ENCODE results near the gene PICALM. TPM values are rescaled to one million over a fixed set of nuclear protein-coding genes. Genes with fewer than 3 reads are reported as not detected.

The PICALM gene
- total and polyA plus RNA-seq, 3 donors from 2014 or later = 156 to 237 (median 217) TPM

DNA sequence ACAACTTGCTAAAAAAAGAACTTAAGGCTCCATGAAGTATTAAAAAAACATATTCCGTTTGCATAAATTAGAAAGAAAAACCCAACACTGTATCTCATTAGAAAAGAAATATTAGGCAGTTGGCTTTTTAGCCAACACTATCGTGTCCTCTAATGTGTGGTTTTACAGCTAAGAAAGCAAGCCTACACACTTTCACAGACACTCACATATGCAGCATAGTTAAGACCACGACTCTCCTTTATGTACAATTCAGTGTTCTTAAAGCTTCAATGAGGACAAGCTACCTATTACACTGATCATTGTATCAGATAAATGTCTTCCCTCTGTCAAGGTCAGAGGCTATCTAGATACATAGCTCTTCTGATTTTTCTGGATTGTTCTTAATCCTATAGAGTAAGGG is 80.1 kb downstream of the PICALM start:
- no peaks in the 10 kb centered on the region for H3K27me3 ChIP-seq
- no peaks in the 10 kb centered on the region for H3K9me3 ChIP-seq
- H3K4me1 ChIP-seq = peaks cover 11% of the 10 kb centered on the region
- peak overlapping the region in 1 of 2 donors; percentile 3 for H3K27ac ChIP-seq
- TF ChIP-seq, protein P1, sequence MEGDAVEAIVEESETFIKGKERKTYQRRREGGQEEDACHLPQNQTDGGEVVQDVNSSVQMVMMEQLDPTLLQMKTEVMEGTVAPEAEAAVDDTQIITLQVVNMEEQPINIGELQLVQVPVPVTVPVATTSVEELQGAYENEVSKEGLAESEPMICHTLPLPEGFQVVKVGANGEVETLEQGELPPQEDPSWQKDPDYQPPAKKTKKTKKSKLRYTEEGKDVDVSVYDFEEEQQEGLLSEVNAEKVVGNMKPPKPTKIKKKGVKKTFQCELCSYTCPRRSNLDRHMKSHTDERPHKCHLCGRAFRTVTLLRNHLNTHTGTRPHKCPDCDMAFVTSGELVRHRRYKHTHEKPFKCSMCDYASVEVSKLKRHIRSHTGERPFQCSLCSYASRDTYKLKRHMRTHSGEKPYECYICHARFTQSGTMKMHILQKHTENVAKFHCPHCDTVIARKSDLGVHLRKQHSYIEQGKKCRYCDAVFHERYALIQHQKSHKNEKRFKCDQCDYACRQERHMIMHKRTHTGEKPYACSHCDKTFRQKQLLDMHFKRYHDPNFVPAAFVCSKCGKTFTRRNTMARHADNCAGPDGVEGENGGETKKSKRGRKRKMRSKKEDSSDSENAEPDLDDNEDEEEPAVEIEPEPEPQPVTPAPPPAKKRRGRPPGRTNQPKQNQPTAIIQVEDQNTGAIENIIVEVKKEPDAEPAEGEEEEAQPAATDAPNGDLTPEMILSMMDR (IDR thresholded peaks at IDR 0.05) = no peak
- TF ChIP-seq POLR2A (IDR thresholded peaks at IDR 0.05) = no peak
- intact Hi-C loops (cut with DNase I; ENCODE audit: low total_unique reads) = no loop called here
- no peaks in the 10 kb centered on the region for H3K36me3 ChIP-seq (ENCODE audit: low read depth, missing control alignments)
- DNase-seq = no peak
- WGBS, 2 donors = 43 to 57% methylated on average over 3 of the region's 3 CpGs
- no peak overlapping the region for H3K4me3 ChIP-seq

DNA sequence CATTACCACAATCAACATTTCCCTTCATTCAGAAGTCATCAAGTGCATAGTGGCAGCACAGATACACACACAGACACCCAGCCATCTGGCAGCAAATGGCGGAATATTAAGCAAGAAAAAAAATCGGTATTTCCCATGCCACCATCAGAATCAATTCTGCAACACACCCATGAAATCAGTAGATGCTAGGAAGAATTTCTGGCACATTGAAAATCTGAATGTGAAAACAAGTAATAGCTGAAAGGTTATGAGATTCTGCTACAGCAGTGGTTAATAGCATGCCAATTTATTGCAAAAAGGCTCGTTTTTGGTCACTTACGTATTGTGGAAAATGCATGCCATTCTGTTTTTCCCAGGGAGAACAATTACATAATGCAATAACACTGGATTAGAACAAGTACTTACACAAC is 91.1 kb downstream of the PICALM start:
- no peaks in the 10 kb centered on the region for H3K9me3 ChIP-seq
- no peak overlapping the region for H3K4me3 ChIP-seq
- no peak for DNase-seq
- 66 to 83% methylated on average over 4 of the region's 4 CpGs for WGBS, 2 donors
- H3K27me3 ChIP-seq = no peaks in the 10 kb centered on the region
- H3K4me1 ChIP-seq = peaks cover 12% of the 10 kb centered on the region
- TF ChIP-seq, protein P1 (IDR thresholded peaks at IDR 0.05) = no peak
- TF ChIP-seq POLR2A (IDR thresholded peaks at IDR 0.05) = no peak
- H3K27ac ChIP-seq = no peak overlapping the region
- H3K36me3 ChIP-seq (ENCODE audit: low read depth, missing control alignments) = no peaks in the 10 kb centered on the region
- intact Hi-C loops (cut with DNase I; ENCODE audit: low total_unique reads) = no loop called here

DNA sequence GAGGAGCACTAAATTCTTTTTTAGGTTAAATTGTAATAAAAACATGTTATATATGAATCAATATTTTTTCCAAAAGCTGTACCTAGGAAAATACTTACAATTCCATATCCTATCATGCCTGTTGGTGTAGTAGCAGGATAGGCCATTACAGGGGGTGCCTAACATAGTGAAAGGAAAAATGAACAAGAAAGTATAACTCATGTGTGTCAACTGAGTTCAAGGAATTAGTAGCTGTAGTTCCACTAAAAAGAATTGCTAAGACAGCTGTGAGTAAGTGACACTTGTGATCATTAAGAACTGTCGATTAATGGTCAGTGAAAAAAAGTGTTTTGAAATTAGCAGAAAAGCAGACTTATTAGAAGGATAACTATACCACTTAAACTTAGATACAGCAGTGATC is 92.4 kb downstream of the PICALM start:
- Histone ChIP-seq H3K4me1 (peaks cover 12% of the 10 kb centered on the region), H3K27ac (no peak overlapping the region), H3K36me3 (ENCODE audit: low read depth, missing control alignments) (no peaks in the 10 kb centered on the region), H3K9me3 (no peaks in the 10 kb centered on the region), H3K27me3 (no peaks in the 10 kb centered on the region), H3K4me3 (no peak overlapping the region)
- TF ChIP-seq POLR2A (IDR thresholded peaks at IDR 0.05) = no peak
- TF ChIP-seq, protein P1 (IDR thresholded peaks at IDR 0.05) = no peak
- intact Hi-C loops (cut with DNase I; ENCODE audit: low total_unique reads) = no loop called here
- no peak for DNase-seq
- WGBS, 2 donors = 93 to 100% methylated on average over 1 of the region's 1 CpG

DNA sequence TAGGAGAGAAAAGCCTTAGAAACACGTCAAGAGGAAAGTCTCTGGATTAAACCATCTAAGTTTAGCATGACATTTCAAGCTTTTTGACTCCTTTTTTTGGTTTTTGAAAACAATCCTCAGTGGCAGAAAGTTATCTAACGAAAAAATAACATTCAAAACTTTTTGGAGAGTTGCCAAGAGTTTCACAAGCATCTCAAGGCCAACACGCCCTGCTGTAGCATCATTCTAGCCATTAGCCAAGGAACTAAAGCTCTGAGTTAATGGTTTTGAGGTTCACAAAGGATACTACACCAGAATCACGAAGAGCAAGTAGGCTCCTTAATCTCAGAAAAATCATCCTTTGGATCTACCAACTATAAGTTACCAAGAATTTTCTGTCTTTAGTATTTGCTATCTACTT is 94.8 kb downstream of the PICALM start:
- peak overlapping the region; percentile 3 to 63 for H3K27ac ChIP-seq
- H3K27me3 ChIP-seq = no peaks in the 10 kb centered on the region
- no peak for TF ChIP-seq POLR2A (IDR thresholded peaks at IDR 0.05)
- TF ChIP-seq, protein P1 (IDR thresholded peaks at IDR 0.05) = no peak
- H3K9me3 ChIP-seq = no peaks in the 10 kb centered on the region
- peak; percentile 66 for DNase-seq
- H3K4me1 ChIP-seq = peaks cover 13% of the 10 kb centered on the region
- H3K4me3 ChIP-seq = no peak overlapping the region
- 30 to 41% methylated on average over 4 of the region's 4 CpGs for WGBS, 2 donors
- intact Hi-C loops (cut with DNase I; ENCODE audit: low total_unique reads) = no loop called here
- H3K36me3 ChIP-seq (ENCODE audit: low read depth, missing control alignments) = no peaks in the 10 kb centered on the region

DNA sequence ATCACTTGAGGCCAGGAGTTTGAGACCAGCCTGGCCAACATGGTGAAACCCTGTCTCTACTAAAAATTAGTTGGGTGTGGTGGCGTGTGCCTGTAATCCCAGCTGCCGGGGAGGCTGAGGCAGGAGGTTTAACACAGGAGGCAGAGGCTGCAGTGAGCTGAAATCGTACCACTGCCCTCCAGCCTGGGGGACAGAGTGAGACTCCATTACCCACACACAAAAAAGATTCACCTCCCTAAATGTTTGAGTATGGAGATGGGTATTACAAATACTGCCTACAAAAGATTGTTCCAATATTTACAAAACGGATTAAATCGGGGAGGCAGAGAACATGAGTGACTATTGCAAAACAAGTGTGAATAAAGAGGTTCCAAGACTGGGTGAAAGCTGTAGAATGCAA is 98.3 kb downstream of the PICALM start:
- intact Hi-C loops (cut with DNase I; ENCODE audit: low total_unique reads) = no loop called here
- Histone ChIP-seq H3K27ac (no peak overlapping the region), H3K4me1 (peaks cover 30% of the 10 kb centered on the region), H3K9me3 (no peaks in the 10 kb centered on the region), H3K27me3 (no peaks in the 10 kb centered on the region), H3K36me3 (ENCODE audit: low read depth, missing control alignments) (no peaks in the 10 kb centered on the region), H3K4me3 (no peak overlapping the region)
- 82 to 91% methylated on average over 5 of the region's 5 CpGs for WGBS, 2 donors
- no peak for DNase-seq
- TF ChIP-seq, protein P1 (IDR thresholded peaks at IDR 0.05) = no peak
- TF ChIP-seq POLR2A (IDR thresholded peaks at IDR 0.05) = no peak

All from testis (tissue), 3 donors.